ENCODE results near the gene PHKA1. TPM values are rescaled to one million over a fixed set of nuclear protein-coding genes. Genes with fewer than 3 reads are reported as not detected.

Gene PHKA1
- total RNA-seq, 4 donors from 2014 or later = 2.1 to 9.0 (median 5.6) TPM

DNA sequence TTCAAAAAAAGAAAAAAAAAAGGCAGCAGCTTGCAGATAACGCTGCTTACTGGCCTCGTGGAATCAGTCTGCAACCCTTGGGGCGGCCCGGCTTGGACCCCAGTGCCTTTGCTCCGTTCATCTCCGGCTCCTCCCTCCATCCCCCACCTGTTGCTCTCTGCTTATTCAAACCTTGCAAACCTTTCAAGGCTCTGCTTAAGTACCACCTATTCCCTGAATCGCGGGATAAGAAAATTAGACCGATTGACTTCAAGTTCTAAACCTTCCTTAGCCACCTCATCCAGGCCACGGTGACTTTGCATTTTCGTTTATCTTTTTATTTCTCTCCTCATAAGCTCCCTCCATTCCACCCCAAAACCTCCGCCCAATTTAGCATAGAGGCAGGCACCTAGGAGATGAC, 1.4 kb upstream of the PHKA1 start:
- intact Hi-C loops (cut with DNase I; ENCODE audit: low total_unique reads) = no loop called here
- TF ChIP-seq POLR2A (IDR thresholded peaks at IDR 0.05) = no peak
- TF ChIP-seq, protein P1, sequence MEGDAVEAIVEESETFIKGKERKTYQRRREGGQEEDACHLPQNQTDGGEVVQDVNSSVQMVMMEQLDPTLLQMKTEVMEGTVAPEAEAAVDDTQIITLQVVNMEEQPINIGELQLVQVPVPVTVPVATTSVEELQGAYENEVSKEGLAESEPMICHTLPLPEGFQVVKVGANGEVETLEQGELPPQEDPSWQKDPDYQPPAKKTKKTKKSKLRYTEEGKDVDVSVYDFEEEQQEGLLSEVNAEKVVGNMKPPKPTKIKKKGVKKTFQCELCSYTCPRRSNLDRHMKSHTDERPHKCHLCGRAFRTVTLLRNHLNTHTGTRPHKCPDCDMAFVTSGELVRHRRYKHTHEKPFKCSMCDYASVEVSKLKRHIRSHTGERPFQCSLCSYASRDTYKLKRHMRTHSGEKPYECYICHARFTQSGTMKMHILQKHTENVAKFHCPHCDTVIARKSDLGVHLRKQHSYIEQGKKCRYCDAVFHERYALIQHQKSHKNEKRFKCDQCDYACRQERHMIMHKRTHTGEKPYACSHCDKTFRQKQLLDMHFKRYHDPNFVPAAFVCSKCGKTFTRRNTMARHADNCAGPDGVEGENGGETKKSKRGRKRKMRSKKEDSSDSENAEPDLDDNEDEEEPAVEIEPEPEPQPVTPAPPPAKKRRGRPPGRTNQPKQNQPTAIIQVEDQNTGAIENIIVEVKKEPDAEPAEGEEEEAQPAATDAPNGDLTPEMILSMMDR (IDR thresholded peaks at IDR 0.05) = no peak
- no peaks in the 10 kb centered on the region for H3K36me3 ChIP-seq
- H3K27me3 ChIP-seq = no peaks in the 10 kb centered on the region
- H3K4me1 ChIP-seq = no peaks in the 10 kb centered on the region
- H3K9me3 ChIP-seq = no peaks in the 10 kb centered on the region
- no peak for DNase-seq
- no peak overlapping the region for H3K27ac ChIP-seq
- no peak overlapping the region for H3K4me3 ChIP-seq

DNA sequence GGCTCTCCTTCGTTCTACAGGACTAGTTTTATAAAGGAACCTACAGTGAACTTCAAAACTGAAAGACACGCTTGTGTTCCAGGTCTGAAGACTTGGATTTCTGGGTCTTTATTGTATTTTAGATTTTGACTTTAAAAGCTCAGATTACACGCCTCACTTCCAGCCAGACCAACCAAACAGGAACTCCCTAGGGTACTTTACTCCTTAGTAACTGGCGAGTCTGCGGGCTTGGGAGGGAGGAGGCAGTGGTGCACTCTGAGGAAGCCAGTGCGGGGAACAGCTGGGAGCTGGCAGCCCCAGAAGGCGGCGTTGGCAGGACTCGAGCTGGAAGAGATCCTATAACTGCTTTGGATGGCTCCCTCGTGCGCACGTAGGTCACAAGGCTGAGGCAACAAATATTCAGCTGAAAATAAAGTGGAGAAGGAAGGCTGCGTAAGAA, 391 bp upstream of the PHKA1 start:
- Histone ChIP-seq H3K9me3 (no peaks in the 10 kb centered on the region), H3K4me1 (no peaks in the 10 kb centered on the region), H3K4me3 (peak overlapping the region; percentile 23 to 46), H3K36me3 (no peaks in the 10 kb centered on the region), H3K27ac (peak overlapping the region; percentile 80 to 84), H3K27me3 (no peaks in the 10 kb centered on the region)
- peak; percentile 49 to 57 for DNase-seq
- TF ChIP-seq, protein P1 (IDR thresholded peaks at IDR 0.05) = no peak
- TF ChIP-seq POLR2A (IDR thresholded peaks at IDR 0.05) = no peak
- intact Hi-C loops (cut with DNase I; ENCODE audit: low total_unique reads) = no loop called here

DNA sequence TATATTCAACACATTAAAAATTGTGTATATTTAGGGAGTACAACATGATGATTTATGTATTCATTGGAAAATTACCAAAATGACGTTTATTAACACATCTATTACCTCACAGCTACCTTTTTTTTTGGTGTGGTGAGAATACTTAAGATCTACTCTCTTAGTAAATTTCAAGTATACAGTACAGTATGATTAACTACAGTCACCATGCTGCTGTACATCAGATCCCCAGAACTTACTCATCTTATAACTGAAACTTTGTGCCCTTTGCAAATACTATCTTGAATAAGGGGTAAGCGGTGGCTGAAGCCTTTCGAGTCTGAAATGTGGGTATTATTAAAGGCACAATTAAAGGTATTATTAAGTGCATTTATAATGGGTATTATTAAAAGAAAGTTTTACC, 976 bp downstream of the PHKA1 start:
- intact Hi-C loops (cut with DNase I; ENCODE audit: low total_unique reads) = no loop called here
- H3K27me3 ChIP-seq = no peaks in the 10 kb centered on the region

DNA sequence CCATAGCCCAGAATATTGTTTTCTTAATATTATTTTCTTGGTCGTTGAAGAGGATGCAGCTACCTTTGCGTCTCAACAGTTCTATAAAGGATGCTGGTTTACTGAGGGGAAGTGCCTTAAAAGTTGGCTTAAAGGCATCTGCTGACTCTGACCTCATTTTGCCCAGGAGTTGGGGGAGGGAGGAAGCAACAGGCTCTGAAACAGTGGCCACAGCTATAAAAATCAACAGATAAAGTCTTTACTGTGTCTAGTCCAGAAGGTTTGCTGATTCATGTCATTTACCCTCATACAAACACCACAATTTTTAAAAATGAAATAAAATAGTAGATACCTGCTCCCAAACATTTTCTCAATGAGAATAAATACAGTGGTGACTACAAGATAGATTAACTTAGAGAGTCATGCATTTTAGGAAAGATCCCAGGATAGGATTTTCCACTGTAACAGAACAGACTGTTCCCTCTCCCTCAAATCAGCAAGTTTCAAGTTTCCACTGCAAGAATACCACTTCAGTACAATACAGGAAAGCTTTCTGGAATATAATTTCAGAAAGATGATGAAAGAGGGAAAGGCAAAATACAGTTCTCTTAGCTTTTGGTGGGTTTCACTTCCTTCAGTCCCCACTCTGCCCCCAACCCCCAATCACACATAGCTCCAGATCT, 1.9 kb downstream of the PHKA1 start:
- intact Hi-C loops (cut with DNase I; ENCODE audit: low total_unique reads) = no loop called here
- no peaks in the 10 kb centered on the region for H3K9me3 ChIP-seq
- TF ChIP-seq, protein P1 (IDR thresholded peaks at IDR 0.05) = no peak
- TF ChIP-seq POLR2A (IDR thresholded peaks at IDR 0.05) = no peak

More for the DNA sequence above, 976 bp downstream of the PHKA1 start:
- no peaks in the 10 kb centered on the region for H3K36me3 ChIP-seq
- peak overlapping the region; percentile 80 to 84 for H3K27ac ChIP-seq
- H3K4me1 ChIP-seq = no peaks in the 10 kb centered on the region
- peak overlapping the region in 1 of 2 donors; percentile 46 for H3K4me3 ChIP-seq
- no peaks in the 10 kb centered on the region for H3K9me3 ChIP-seq
- no peak for DNase-seq
- TF ChIP-seq POLR2A (IDR thresholded peaks at IDR 0.05) = no peak
- TF ChIP-seq, protein P1 (IDR thresholded peaks at IDR 0.05) = no peak

DNA sequence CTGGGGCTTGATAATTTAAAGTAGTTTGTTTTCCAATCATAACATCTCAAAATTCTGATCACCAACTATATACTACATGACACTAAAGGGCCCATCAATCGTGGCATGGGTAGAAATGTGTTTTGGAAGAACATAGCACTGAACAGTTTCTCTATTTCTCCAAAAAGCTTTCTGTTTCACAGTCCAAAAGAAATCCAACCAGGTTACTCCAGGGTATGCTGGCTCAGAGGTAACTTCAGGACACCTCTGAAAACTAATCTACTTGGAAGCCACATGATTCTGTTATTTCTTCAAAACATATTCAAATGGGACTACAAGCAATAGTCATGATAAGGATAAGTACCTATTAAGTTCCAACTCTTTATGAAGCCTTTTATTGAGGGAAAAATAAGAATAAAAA, 8.3 kb downstream of the PHKA1 start:
- no peak overlapping the region for H3K27ac ChIP-seq
- intact Hi-C loops (cut with DNase I; ENCODE audit: low total_unique reads) = no loop called here
- TF ChIP-seq, protein P1 (IDR thresholded peaks at IDR 0.05) = no peak
- no peak for TF ChIP-seq POLR2A (IDR thresholded peaks at IDR 0.05)

More for the DNA sequence above, 1.9 kb downstream of the PHKA1 start:
- no peak for DNase-seq
- H3K27ac ChIP-seq = peak overlapping the region; percentile 24 to 84
- no peaks in the 10 kb centered on the region for H3K4me1 ChIP-seq
- H3K27me3 ChIP-seq = no peaks in the 10 kb centered on the region
- no peaks in the 10 kb centered on the region for H3K36me3 ChIP-seq
- H3K4me3 ChIP-seq = no peak overlapping the region

More for the DNA sequence above, 8.3 kb downstream of the PHKA1 start:
- no peaks in the 10 kb centered on the region for H3K9me3 ChIP-seq
- no peak overlapping the region for H3K4me3 ChIP-seq
- no peaks in the 10 kb centered on the region for H3K4me1 ChIP-seq
- H3K36me3 ChIP-seq = no peaks in the 10 kb centered on the region
- no peak for DNase-seq
- no peaks in the 10 kb centered on the region for H3K27me3 ChIP-seq
